Esophagus muscularis mucosa (tissue), 4 donors: ENCODE results near the gene FTH1.

Experiments used
- CTCF ChIP-seq, 3 experiments: fragments of 200-600 bp in 2 of 3; fragments of 450-650 bp in 1 of 3; sonication (generic) in 2 of 3; IDR thresholded peaks; one replicate each; pipeline ENCODE4 v1.5.1; 2017 to 2019; ENCODE audit warnings: antibody characterized with exemption in 3 of 3, mild to moderate bottlenecking in 2 of 3, moderate library complexity in 1 of 3
- EP300 ChIP-seq: sonication (generic); formaldehyde crosslinking; IDR thresholded peaks from one replicate; pipeline ENCODE4 v1.6.1; 2017; ENCODE audit warnings: antibody characterized with exemption
- POLR2A ChIP-seq: fragments of 450-650 bp; IDR thresholded peaks from one replicate; pipeline ENCODE4 v1.6.1; 2017; ENCODE audit warnings: antibody characterized with exemption, moderate library complexity, mild to moderate bottlenecking, low read depth
- POLR2AphosphoS5 ChIP-seq, 2 donors: sonication (generic); formaldehyde crosslinking; IDR thresholded peaks; one replicate each; pipeline ENCODE4 v1.6.1; 2017; ENCODE audit warnings: antibody characterized with exemption in 2 of 2

GRCh38 chr11:61969391-61969758, 1.9 kb upstream of the FTH1 start:
- TF ChIP-seq CTCF (IDR thresholded peaks at IDR 0.05) = no peak
- no peak for TF ChIP-seq POLR2AphosphoS5 (IDR thresholded peaks at IDR 0.05)
- TF ChIP-seq EP300 = no peak
- no peak for TF ChIP-seq POLR2A
